HS-27A (cell line): ENCODE measurements around the gene PCDH15.
"Not testable (repeated sequence)": the region's sequence is repeated elsewhere in the genome, so short reads cannot be mapped to it uniquely, and the experiment has no call there.

ENCODE experiments used
- DNase-seq: peaks from one replicate; pipeline ENCODE4 v3.0.0-alpha.2; 2012; ENCODE audit warnings: low read depth, missing footprints

PCDH15 gene

GRCh38 chr10:54394598-54394997 is 406.4 kb downstream of the PCDH15 start:
- not testable (repeated sequence) for DNase-seq

DNA sequence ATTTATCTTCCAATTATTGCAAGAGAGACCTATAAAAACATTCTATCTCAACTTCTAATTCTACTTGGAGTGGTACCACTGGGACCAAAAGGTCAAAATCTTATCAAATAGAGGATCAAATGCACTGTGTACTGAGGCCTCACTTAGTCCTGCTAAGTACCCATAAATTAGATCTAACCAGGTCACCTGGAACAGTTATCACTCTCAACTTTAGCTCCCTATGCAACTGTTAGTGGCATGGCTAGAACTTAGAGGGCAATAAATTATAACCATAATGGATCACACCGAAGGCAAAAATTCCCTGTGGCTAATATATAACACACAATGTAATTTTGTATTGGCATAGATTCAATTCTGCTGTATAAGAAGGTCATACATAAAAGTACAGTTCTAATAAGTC is 428.9 kb downstream of the PCDH15 start:
- no peak for DNase-seq

GRCh38 chr10:54368984-54369383 is 432.0 kb downstream of the PCDH15 start:
- no peak for DNase-seq

- DNase-seq = no peak
Observed at GRCh38 chr10:54363390-54363789, 437.6 kb downstream of the PCDH15 start.

GRCh38 chr10:54342058-54342457 is 459.0 kb downstream of the PCDH15 start:
- DNase-seq = no peak

DNA sequence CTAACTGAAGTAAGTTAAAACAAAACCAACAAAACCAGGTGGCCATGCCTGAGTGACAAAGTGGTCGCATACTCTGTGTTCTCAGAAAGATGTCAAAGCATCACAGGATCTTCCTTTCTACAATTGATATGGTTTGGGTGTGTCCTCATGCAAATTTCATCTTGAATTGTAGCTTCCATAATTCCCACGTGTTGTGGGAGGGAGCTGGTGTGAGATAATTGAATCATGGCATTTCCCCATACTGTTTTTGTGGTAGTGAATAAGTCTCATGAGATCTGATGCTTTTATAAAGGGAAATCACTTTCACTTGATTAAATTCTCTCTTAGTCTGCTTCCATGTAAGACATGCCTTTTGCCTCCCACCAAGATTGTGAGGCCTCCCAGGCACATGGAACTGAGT is 465.7 kb downstream of the PCDH15 start:
- DNase-seq = no peak

- DNase-seq = no peak
Observed at GRCh38 chr10:54319341-54319740, 481.7 kb downstream of the PCDH15 start.

- DNase-seq = no peak
Observed at GRCh38 chr10:54318470-54318869, 482.6 kb downstream of the PCDH15 start.

- no peak for DNase-seq
Observed at GRCh38 chr10:54314430-54314829, 486.6 kb downstream of the PCDH15 start.

DNA sequence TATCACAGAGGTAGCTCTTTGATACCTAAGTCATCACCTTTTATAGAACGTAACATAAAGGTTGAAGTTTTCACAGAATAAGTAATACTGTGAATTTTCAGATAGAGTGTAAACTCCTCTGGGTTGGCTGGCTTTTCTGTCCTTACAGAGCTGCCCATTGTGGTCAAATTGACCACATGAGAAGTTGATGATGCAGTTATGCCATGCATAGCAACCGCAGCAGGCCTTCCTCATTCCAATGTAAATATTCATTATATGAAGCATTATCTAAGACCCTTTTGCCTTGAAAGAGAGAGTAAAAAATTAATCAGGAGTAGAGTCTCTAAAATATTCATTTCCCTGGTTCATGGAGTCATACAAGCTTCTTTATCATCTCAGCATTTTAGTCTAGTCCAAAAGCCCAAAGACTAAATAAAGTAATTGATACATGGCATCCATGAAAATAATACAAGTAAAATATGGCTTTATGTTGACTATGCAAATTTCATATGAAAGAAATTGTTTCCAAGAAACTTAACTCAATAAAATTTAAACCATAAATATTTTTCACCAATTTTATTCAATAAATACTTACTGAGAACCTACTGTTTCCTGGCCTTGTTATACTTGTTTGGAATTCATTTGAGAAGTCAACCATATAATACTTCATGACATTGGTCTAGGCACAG is 516.4 kb downstream of the PCDH15 start:
- no peak for DNase-seq

DNA sequence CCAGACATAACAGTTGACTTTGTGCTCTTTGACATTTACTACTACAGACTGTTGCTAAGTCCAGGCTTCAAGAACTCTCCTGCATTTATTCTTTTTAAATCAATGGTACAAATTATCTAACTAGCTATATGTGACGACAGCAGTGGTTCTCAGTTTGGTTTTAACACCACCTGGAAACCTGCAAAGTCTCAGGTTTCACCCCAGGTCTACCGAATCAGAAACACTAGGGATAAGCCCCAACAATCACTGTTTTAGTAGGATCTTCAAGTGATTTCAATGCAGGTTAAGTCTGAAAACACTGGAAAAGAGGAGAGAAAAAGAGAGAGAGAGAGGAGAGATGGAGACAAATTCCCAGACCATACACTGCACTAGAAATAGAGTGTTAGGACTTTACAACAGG is 519.0 kb downstream of the PCDH15 start:
- DNase-seq = no peak

- no peak for DNase-seq
Observed at GRCh38 chr10:54266395-54266794, 534.6 kb downstream of the PCDH15 start.

DNA sequence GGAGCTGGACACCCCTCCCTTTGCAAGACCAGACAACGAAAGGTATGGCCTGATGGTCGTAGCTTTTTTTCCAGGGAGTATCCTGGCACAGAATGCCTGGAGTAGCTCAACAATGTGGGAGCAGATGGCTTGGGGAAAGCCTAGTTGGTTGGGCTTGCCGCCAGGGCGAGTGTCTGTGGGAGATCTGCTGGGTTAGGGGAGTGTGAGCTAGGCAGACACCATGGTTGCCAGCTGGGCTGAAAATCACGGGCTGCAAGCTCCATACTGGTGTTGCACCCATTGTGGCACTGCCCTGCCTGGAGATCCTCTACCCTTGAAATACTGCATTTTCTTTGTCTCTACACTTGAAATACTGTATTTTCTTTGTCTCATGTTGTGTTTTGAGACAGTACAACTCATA is 538.3 kb downstream of the PCDH15 start:
- no peak for DNase-seq

DNA sequence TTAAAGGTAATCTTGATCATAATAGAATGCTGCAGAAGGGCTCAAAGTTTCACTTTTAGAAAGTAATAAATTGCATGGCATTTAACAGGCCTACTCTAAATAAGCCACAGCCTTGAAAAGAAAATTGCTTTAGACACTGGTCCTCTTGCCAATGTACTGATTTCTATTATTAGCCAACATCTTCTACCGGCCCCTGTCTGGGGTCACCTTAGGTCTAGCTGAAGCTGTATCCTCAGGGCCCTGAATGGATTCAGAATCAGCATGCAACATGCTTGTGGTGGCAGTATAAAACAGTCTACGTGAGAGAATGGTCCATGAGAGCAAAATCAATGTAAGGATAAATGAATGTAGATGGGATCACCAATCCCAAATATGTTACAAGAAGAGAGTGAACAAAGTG is 541.9 kb downstream of the PCDH15 start:
- no peak for DNase-seq

GRCh38 chr10:54234832-54235231 is 566.2 kb downstream of the PCDH15 start:
- DNase-seq = no peak

DNA sequence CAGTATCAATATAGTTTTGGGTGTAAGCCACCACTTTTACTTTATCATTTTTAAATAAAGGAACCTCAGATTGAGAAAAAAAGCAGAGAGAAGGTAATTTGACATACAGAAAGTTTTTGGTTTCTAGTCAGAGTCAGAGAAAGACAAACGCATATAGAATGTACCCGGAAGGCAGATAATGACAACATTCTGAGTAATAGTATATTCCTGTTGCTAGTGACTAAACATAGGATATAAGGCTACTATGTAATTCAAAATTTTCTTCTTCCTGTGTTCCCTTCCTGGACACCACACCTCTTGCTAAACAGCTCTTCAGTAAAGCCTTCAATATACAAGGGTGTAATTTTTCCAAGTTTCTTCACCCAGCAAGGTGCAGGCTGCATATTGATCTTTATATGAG is 597.6 kb downstream of the PCDH15 start:
- DNase-seq = no peak

- DNase-seq = no peak
Observed at GRCh38 chr10:54198051-54198450, 603.0 kb downstream of the PCDH15 start.

DNA sequence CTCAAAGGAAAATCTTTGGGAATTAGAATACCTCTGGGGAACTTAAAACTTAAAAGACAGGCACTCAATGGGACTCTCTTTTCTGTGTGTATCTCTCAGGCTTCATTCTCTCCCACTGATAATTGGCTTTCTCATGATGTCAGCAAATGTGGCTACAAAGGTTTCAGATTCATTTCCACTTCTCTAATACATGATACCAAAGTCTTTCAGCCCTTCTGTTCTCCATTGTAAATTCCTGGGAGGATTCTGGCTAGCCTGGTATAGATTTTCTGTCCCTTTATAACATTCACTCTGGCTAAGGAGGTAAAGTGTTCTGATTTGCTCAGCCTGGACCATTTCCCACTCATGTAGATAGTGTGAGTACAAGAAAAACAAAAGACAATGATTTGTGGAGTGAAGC is 606.2 kb downstream of the PCDH15 start:
- DNase-seq = no peak

DNA sequence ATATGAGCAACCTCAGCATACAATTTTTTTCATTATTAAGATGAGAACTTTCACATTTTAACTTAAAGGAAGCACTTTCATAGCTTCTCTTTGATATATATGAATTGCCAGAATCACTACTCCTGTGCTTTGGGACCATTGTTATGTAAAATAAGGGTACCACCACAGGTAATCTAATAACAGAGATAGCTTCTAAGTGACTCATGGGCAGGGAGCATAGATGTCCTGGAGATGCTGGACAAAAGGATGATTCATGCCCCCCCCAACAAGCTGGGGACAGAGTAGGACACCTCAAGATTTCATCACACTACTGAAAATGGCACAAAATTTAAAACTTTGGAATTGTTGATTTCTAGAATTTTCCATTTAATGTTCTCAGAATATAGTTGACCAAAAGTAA is 641.1 kb downstream of the PCDH15 start:
- no peak for DNase-seq

DNA sequence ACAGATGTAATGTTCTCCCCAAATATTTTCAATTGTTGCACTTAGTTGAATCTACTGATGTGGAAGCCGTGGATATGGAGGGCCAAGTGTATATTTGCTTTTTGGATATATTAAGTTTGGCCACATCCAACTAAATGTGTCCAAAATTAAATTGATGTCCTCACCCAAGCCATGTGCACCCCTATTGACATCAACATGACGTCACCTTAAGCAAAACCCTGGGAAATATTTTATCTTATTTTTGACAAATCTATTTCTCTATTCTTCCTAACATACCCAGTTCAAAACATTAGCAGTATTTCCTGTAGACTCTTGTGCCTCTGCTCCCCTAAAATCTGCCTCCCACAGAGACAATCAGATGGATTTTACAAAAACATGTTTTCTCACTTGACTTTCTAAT is 652.5 kb downstream of the PCDH15 start:
- no peak for DNase-seq

DNA sequence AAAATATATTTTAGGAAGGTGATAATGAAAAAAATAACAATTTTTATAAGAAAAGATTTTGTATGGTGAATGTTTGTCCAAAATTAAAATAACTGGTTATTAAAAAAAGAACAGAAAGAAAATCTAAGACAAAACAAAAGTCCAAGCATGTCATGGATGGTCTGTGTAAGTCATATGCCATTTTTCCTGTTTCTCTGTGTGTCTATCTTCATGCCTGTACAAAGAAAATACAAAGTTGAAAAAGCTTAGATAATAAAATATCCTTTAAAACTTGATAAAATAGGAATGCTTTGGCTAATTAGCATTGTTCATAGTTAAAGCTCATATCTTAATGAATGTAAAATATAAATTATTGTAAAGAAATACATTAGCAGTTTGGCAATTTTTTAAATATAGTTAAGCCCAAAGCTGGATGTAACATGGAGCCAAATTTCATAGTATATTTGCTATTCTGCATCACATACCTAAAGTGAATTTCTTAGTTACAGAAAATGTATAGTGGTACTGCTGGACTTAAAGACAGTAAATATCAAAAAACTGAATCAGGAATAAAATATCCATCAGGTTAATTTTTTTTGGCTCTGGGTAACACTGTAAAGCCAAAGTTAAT is 661.1 kb downstream of the PCDH15 start:
- DNase-seq = no peak

GRCh38 chr10:54137396-54137795 is 663.6 kb downstream of the PCDH15 start:
- DNase-seq = no peak

DNA sequence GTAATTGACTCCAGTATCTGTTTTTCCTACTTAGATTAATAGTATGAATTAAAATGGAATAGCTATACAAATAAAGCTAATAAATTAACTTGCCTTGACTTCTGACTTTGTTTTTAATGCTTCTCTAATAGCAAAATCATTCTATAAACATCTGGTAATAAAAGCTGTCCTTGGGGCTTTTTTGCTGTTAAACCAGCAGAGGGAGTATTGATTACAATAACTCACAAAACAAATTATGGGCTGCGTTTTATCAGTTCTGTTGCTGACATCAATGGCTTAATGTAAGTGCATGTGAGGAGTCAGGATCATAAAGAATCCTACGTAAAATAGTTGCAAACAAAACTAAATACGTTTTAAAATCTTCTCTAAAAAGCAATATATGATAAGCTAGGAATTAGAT is 667.8 kb downstream of the PCDH15 start:
- no peak for DNase-seq

DNA sequence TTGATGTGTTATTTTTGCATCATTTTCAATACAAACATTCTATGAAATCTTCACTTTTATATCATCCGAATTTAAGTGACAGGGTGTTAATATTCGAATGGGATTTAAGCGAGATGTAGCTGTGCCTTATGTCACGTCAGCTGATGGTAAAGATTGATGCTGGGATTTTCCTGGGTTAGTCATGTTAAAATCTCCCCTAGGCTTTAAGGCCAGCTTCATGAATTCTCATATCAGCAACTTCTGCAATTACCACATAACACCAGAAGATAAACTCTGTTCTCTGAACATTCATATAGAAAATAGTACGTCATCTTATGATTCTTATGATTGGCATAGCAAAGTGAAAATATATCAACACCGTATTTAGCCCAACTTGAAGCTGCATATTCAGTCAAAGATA is 669.2 kb downstream of the PCDH15 start:
- no peak for DNase-seq
